ENCODE measurements around the gene SMAD6.
"Not testable (repeated sequence)": the region's sequence is repeated elsewhere in the genome, so short reads cannot be mapped to it uniquely, and the experiment has no call there.

SMAD6 gene

GRCh38 chr15:66821307-66821706 is 119.3 kb downstream of the SMAD6 start:
- DNase-seq (ENCODE audit: low read depth in 2 of 2, low spot score in 1 of 2), result no peak

- DNase-seq (ENCODE audit: low read depth in 2 of 2, low spot score in 1 of 2), result no peak
Observed at GRCh38 chr15:66822114-66822513, 120.1 kb downstream of the SMAD6 start.

GRCh38 chr15:66822576-66822975 is 120.5 kb downstream of the SMAD6 start:
- no peak for DNase-seq (ENCODE audit: low read depth in 2 of 2, low spot score in 1 of 2)

- DNase-seq (ENCODE audit: low read depth in 2 of 2, low spot score in 1 of 2), result no peak
Observed at GRCh38 chr15:66823601-66824000, 121.6 kb downstream of the SMAD6 start.

- DNase-seq (ENCODE audit: low read depth in 2 of 2, low spot score in 1 of 2), result no peak
Observed at GRCh38 chr15:66824424-66824823, 122.4 kb downstream of the SMAD6 start.

- DNase-seq (ENCODE audit: low read depth in 2 of 2, low spot score in 1 of 2), result no peak
Observed at GRCh38 chr15:66825139-66825538, 123.1 kb downstream of the SMAD6 start.

GRCh38 chr15:66825731-66826130 is 123.7 kb downstream of the SMAD6 start:
- no peak for DNase-seq (ENCODE audit: low read depth in 2 of 2, low spot score in 1 of 2)

GRCh38 chr15:66826507-66826906 is 124.5 kb downstream of the SMAD6 start:
- DNase-seq (ENCODE audit: low read depth in 2 of 2, low spot score in 1 of 2), result no peak

GRCh38 chr15:66827039-66827697 is 125.1 kb downstream of the SMAD6 start:
- no peak for DNase-seq (ENCODE audit: low read depth in 2 of 2, low spot score in 1 of 2)

GRCh38 chr15:66827698-66828055 is 125.6 kb downstream of the SMAD6 start:
- no peak for DNase-seq (ENCODE audit: low read depth in 2 of 2, low spot score in 1 of 2)

- DNase-seq (ENCODE audit: low read depth in 2 of 2, low spot score in 1 of 2), result not testable (repeated sequence)
Observed at GRCh38 chr15:66828817-66829541, 126.9 kb downstream of the SMAD6 start.

- no peak for DNase-seq (ENCODE audit: low read depth in 2 of 2, low spot score in 1 of 2)
Observed at GRCh38 chr15:66829551-66830121, 127.6 kb downstream of the SMAD6 start.

- no peak for DNase-seq (ENCODE audit: low read depth in 2 of 2, low spot score in 1 of 2)
Observed at GRCh38 chr15:66830358-66830757, 128.3 kb downstream of the SMAD6 start.

GRCh38 chr15:66830823-66831222 is 128.8 kb downstream of the SMAD6 start:
- no peak for DNase-seq (ENCODE audit: low read depth in 2 of 2, low spot score in 1 of 2)

GRCh38 chr15:66831289-66831688 is 129.3 kb downstream of the SMAD6 start:
- DNase-seq (ENCODE audit: low read depth in 2 of 2, low spot score in 1 of 2), result no peak

- DNase-seq (ENCODE audit: low read depth in 2 of 2, low spot score in 1 of 2), result no peak
Observed at GRCh38 chr15:66831801-66832390, 129.9 kb downstream of the SMAD6 start.

All from stimulated activated CD8-positive, alpha-beta memory T cell treated with anti-CD3 and anti-CD28 coated beads, Interleukin-4, amount 100 ng/mL, for 1 hour (primary cell).